Neural cell (in vitro differentiated cells): ENCODE results near the gene CXCR3. TPM values are rescaled to one million over a fixed set of nuclear protein-coding genes. Genes with fewer than 3 reads are reported as not detected.

Experiments
- H2AFZ ChIP-seq: fragments of 200-600, 300-800 bp; sonication (generic), shearing (Covaris generic); 2 replicates; pipeline ENCODE4 v1.6.0; 2014; ENCODE audit warnings: low read depth, mild to moderate bottlenecking, antibody characterized with exemption, low read length, moderate library complexity
- H3F3A ChIP-seq: fragments of 200-600 bp; shearing (Covaris generic); 2 replicates; pipeline ENCODE4 v1.6.1; 2016; ENCODE audit warnings: mild to moderate bottlenecking, moderate library complexity, mixed read lengths, antibody characterized with exemption, low read length; ENCODE audit not compliant: insufficient read depth, poor library complexity, severe bottlenecking
- H3K27ac ChIP-seq: fragments of 200-600, 300-800 bp; sonication (generic), shearing (Covaris generic); 2 replicates; pipeline ENCODE4 v1.5.1; 2014; ENCODE audit warnings: mild to moderate bottlenecking, low read length, moderate library complexity
- H3K27me3 ChIP-seq: fragments of 300-800, 200-600 bp; sonication (generic), shearing (Covaris generic); 2 replicates; pipeline ENCODE4 v1.6.0; 2014; ENCODE audit warnings: mild to moderate bottlenecking, low read depth, low read length, moderate library complexity; ENCODE audit not compliant: insufficient read depth
- H3K36me3 ChIP-seq: fragments of 300-800, 200-600 bp; sonication (generic), shearing (Covaris generic); 2 replicates; pipeline ENCODE4 v1.5.1; 2014; ENCODE audit warnings: mild to moderate bottlenecking, antibody characterized with exemption, low read length, moderate library complexity; ENCODE audit not compliant: insufficient read depth
- H3K4me2 ChIP-seq: fragments of 300-800, 200-600 bp; sonication (generic), shearing (Covaris generic); 2 replicates; pipeline ENCODE4 v1.6.0; 2014; ENCODE audit warnings: mild to moderate bottlenecking, low read length
- H3K4me3 ChIP-seq: fragments of 300-800, 200-600 bp; sonication (generic), shearing (Covaris generic); 2 replicates; pipeline ENCODE4 v1.5.1; 2014; ENCODE audit warnings: mild to moderate bottlenecking, low read length, moderate library complexity
- H3K79me2 ChIP-seq: fragments of 200-600 bp; shearing (Covaris generic); replicated peaks from 2 replicates; pipeline ENCODE4 v1.6.0; 2014; ENCODE audit warnings: mild to moderate bottlenecking, low read length, moderate library complexity; ENCODE audit not compliant: insufficient read depth
- H3K9ac ChIP-seq: fragments of 300-800, 200-600 bp; sonication (generic), shearing (Covaris generic); 2 replicates; pipeline ENCODE4 v1.6.1; 2016; ENCODE audit warnings: mild to moderate bottlenecking, low read length, mixed read lengths
- H3K9me2 ChIP-seq: fragments of 200-600 bp; shearing (Covaris generic); 2 replicates; pipeline ENCODE4 v1.6.1; 2016; ENCODE audit warnings: mild to moderate bottlenecking, low read length, mixed read lengths; ENCODE audit not compliant: insufficient read depth
- H3K9me3 ChIP-seq: fragments of 200-600, 300-800 bp; sonication (generic), shearing (Covaris generic); 2 replicates; pipeline ENCODE4 v1.6.1; 2016; ENCODE audit warnings: mild to moderate bottlenecking, mixed run types, low read length, moderate library complexity, mixed read lengths
- H4K20me1 ChIP-seq: fragments of 200-600 bp; shearing (Covaris generic); 2 replicates; pipeline ENCODE4 v1.6.1; 2016; ENCODE audit warnings: mild to moderate bottlenecking, mixed run types; ENCODE audit not compliant: insufficient read depth
- EP300 ChIP-seq: fragments of 450-650 bp; conservative IDR thresholded peaks from 2 replicates; pipeline ENCODE4 v1.6.1; 2014; ENCODE audit warnings: antibody characterized with exemption, mild to moderate bottlenecking, moderate library complexity; ENCODE audit not compliant: poor library complexity, severe bottlenecking
- EZH2 ChIP-seq: fragments of 200-600, 300-800 bp; shearing (Covaris generic), sonication (generic); IDR thresholded peaks from 2 replicates; pipeline ENCODE4 v1.6.1; 2014; ENCODE audit warnings: antibody characterized with exemption, low read length, borderline replicate concordance, mild to moderate bottlenecking; ENCODE audit not compliant: insufficient read depth, poor library complexity, severe bottlenecking
- MXI1 ChIP-seq: fragments of 450-650 bp; conservative IDR thresholded peaks from 2 replicates; pipeline ENCODE4 v1.6.1; 2014; ENCODE audit warnings: antibody characterized with exemption, mild to moderate bottlenecking; ENCODE audit not compliant: poor library complexity, severe bottlenecking
- POLR2AphosphoS5 ChIP-seq: IDR thresholded peaks from 2 replicates; pipeline ENCODE4 v1.6.1; 2012
- RAD21 ChIP-seq: fragments of 450-650 bp; conservative IDR thresholded peaks from 2 replicates; pipeline ENCODE4 v1.6.1; 2014; ENCODE audit warnings: antibody characterized with exemption, mild to moderate bottlenecking, moderate library complexity
- REST ChIP-seq: IDR thresholded peaks from 2 replicates; pipeline ENCODE4 v1.6.1; 2012; ENCODE audit warnings: borderline replicate concordance
- SMC3 ChIP-seq: fragments of 450-650 bp; conservative IDR thresholded peaks from 2 replicates; pipeline ENCODE4 v1.6.1; 2014; ENCODE audit warnings: antibody characterized with exemption, mild to moderate bottlenecking, moderate library complexity; ENCODE audit not compliant: poor library complexity
- TAF1 ChIP-seq: IDR thresholded peaks from 2 replicates; pipeline ENCODE4 v1.6.1; 2012; ENCODE audit warnings: low read depth
- polyA plus RNA-seq: library from polyadenylated mRNA; depleted of rRNA; stranded (reverse); fragments of >200 nt; gene quantifications from 2 replicates; pipeline ENCODE4 v1.2.3, GENCODE V29; 2014
- TF ChIP-seq, protein P1 (sequence below): fragments of 450-650 bp; IDR thresholded peaks from 2 replicates; pipeline ENCODE4 v1.5.1; 2014; ENCODE audit warnings: antibody characterized with exemption, mild to moderate bottlenecking, moderate library complexity; ENCODE audit not compliant: poor library complexity, severe bottlenecking

CXCR3 gene
- polyA plus RNA-seq, 1 donor from 2014 or later, result not detected

- Histone ChIP-seq H3K9ac (no peak overlapping the region), H3K79me2 (no peaks in the 10 kb centered on the region), H3K4me3 (no peak overlapping the region), H3K27me3 (no peaks in the 10 kb centered on the region), H2AFZ (no peak overlapping the region), H3K9me3 (no peaks in the 10 kb centered on the region), H3K36me3 (no peaks in the 10 kb centered on the region), H3K4me2 (no peak overlapping the region), H3K9me2 (no peaks in the 10 kb centered on the region), H4K20me1 (no peaks in the 10 kb centered on the region), H3F3A (no peaks in the 10 kb centered on the region), H3K27ac (no peak overlapping the region)
- TF ChIP-seq, protein P1, sequence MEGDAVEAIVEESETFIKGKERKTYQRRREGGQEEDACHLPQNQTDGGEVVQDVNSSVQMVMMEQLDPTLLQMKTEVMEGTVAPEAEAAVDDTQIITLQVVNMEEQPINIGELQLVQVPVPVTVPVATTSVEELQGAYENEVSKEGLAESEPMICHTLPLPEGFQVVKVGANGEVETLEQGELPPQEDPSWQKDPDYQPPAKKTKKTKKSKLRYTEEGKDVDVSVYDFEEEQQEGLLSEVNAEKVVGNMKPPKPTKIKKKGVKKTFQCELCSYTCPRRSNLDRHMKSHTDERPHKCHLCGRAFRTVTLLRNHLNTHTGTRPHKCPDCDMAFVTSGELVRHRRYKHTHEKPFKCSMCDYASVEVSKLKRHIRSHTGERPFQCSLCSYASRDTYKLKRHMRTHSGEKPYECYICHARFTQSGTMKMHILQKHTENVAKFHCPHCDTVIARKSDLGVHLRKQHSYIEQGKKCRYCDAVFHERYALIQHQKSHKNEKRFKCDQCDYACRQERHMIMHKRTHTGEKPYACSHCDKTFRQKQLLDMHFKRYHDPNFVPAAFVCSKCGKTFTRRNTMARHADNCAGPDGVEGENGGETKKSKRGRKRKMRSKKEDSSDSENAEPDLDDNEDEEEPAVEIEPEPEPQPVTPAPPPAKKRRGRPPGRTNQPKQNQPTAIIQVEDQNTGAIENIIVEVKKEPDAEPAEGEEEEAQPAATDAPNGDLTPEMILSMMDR, result no peak
- TF ChIP-seq POLR2AphosphoS5 (no peak), MXI1 (no peak), TAF1 (no peak)
These were observed 48.2 kb upstream of the CXCR3 start for GRCh38 chrX:71666240-71667223.

DNA sequence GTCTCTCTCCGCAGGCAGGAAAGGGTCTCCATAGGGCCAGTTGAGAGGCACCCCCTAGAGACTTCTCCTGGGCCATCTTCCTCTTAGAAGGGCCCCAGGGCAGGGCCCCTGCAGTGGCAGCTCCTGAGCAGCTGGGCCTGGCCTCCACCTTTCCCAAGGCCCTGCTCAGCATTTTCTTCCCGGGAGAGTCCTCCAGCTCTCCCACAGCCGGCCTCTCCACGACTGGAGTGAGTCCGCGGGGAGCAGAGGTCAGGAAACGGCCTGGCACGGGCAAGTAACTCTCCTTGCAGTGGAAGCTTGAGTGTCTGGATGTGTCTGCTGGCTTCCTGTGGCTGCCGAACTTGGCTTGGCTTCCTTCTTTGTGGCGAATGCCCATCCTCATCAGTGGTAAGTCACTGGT, 47.4 kb upstream of the CXCR3 start:
- Histone ChIP-seq H3K9me2 (no peaks in the 10 kb centered on the region), H3K36me3 (no peaks in the 10 kb centered on the region), H2AFZ (no peak overlapping the region), H3K4me2 (no peak overlapping the region), H3K9ac (no peak overlapping the region), H4K20me1 (no peaks in the 10 kb centered on the region), H3K9me3 (no peaks in the 10 kb centered on the region), H3F3A (no peaks in the 10 kb centered on the region), H3K79me2 (no peaks in the 10 kb centered on the region), H3K27ac (no peak overlapping the region), H3K27me3 (no peaks in the 10 kb centered on the region), H3K4me3 (no peak overlapping the region)
- TF ChIP-seq RAD21 (no peak), POLR2AphosphoS5 (no peak), MXI1 (no peak), SMC3 (no peak), EP300 (no peak), EZH2 (no peak), REST (no peak), TAF1 (no peak)
- TF ChIP-seq, protein P1, result no peak
